Ishikawa (cell line): Measurements from ENCODE around the gene SPOCK1.

Experiments
- CEBPB ChIP-seq: IDR thresholded peaks from 2 replicates; pipeline ENCODE4 v1.6.1; 2012
- CREB1 ChIP-seq: IDR thresholded peaks from 2 replicates; pipeline ENCODE4 v1.6.1; 2012; ENCODE audit warnings: low read depth
- EGR1 ChIP-seq: IDR thresholded peaks from 2 replicates; pipeline ENCODE4 v1.6.1; 2012
- EP300 ChIP-seq: IDR thresholded peaks from 2 replicates; pipeline ENCODE4 v1.6.1; 2012; ENCODE audit warnings: borderline replicate concordance
- FOXM1 ChIP-seq: IDR thresholded peaks from 2 replicates; pipeline ENCODE4 v1.6.1; 2012; ENCODE audit warnings: low read depth, borderline replicate concordance
- NFIC ChIP-seq: IDR thresholded peaks from 2 replicates; pipeline ENCODE4 v1.6.1; 2012
- RAD21 ChIP-seq: IDR thresholded peaks from 2 replicates; pipeline ENCODE4 v1.6.1; 2012; ENCODE audit warnings: low read depth
- TAF1 ChIP-seq: IDR thresholded peaks from 2 replicates; pipeline ENCODE4 v1.6.1; 2012; ENCODE audit warnings: low read depth, mild to moderate bottlenecking
- TCF12 ChIP-seq: IDR thresholded peaks from 2 replicates; pipeline ENCODE4 v1.6.1; 2012; ENCODE audit warnings: low read depth
- TEAD4 ChIP-seq: IDR thresholded peaks from 2 replicates; pipeline ENCODE4 v1.6.1; 2012
- YY1 ChIP-seq: IDR thresholded peaks from 2 replicates; pipeline ENCODE4 v1.6.1; 2012; ENCODE audit warnings: low read depth
- ZBTB7A ChIP-seq: IDR thresholded peaks from 2 replicates; pipeline ENCODE4 v1.6.1; 2012; ENCODE audit warnings: low read depth
- TF ChIP-seq, protein P1 (sequence below): IDR thresholded peaks from 2 replicates; pipeline ENCODE4 v1.6.1; 2012
- TF ChIP-seq, protein P2 (sequence below): IDR thresholded peaks from 2 replicates; pipeline ENCODE4 v1.6.1; 2012
- TF ChIP-seq, protein P3 (sequence below): IDR thresholded peaks from 2 replicates; pipeline ENCODE4 v1.6.1; 2012; ENCODE audit warnings: low read depth, mild to moderate bottlenecking

Gene SPOCK1

DNA sequence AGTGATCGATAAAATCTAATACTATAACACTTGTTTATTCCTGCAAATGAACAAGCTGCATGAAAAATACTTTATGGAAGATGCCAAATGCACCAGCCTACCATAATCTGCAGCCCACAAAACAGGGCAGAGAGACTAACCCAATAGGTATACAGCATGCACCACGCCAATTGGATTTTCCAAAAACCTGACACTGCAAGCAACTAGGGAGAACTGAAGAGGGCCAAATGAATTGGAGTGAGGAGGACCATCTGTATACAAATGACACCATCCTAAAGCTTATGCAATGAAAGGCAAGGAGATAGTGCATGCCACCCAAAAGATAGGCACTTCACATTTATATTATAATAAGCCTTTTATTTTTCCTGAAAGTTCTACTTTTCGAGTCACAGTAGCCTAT lies 100.4 kb downstream of the SPOCK1 start:
- TF ChIP-seq, protein P1, sequence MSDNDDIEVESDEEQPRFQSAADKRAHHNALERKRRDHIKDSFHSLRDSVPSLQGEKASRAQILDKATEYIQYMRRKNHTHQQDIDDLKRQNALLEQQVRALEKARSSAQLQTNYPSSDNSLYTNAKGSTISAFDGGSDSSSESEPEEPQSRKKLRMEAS, result no peak
- TF ChIP-seq TAF1 (no peak), RAD21 (no peak), EP300 (no peak), TCF12 (no peak), YY1 (no peak), EGR1 (no peak)
- TF ChIP-seq, protein P2, sequence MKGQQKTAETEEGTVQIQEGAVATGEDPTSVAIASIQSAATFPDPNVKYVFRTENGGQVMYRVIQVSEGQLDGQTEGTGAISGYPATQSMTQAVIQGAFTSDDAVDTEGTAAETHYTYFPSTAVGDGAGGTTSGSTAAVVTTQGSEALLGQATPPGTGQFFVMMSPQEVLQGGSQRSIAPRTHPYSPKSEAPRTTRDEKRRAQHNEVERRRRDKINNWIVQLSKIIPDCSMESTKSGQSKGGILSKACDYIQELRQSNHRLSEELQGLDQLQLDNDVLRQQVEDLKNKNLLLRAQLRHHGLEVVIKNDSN, result no peak

DNA sequence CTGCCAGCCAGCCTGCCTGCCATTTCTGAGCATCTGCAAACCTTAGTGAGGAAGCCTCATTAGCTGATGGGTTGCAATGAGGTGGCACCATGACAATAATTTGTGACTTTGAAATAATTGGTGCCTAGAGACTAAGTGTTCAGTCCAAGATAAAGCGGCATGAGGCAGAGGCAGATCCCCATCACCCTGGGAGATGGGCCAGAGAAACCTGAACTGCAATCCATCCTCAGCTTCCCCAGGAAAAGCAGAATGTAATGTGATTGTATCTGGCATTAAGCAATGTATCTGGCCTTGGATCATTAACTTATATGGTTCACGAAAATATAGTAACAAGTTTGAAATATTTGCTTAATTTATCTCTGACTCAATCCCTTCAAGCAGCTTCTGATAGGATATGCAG lies 101.0 kb downstream of the SPOCK1 start:
- no peak for TF ChIP-seq NFIC
- TF ChIP-seq, protein P1, result no peak
- no peak for TF ChIP-seq EGR1
- no peak for TF ChIP-seq CREB1
- TF ChIP-seq, protein P3, sequence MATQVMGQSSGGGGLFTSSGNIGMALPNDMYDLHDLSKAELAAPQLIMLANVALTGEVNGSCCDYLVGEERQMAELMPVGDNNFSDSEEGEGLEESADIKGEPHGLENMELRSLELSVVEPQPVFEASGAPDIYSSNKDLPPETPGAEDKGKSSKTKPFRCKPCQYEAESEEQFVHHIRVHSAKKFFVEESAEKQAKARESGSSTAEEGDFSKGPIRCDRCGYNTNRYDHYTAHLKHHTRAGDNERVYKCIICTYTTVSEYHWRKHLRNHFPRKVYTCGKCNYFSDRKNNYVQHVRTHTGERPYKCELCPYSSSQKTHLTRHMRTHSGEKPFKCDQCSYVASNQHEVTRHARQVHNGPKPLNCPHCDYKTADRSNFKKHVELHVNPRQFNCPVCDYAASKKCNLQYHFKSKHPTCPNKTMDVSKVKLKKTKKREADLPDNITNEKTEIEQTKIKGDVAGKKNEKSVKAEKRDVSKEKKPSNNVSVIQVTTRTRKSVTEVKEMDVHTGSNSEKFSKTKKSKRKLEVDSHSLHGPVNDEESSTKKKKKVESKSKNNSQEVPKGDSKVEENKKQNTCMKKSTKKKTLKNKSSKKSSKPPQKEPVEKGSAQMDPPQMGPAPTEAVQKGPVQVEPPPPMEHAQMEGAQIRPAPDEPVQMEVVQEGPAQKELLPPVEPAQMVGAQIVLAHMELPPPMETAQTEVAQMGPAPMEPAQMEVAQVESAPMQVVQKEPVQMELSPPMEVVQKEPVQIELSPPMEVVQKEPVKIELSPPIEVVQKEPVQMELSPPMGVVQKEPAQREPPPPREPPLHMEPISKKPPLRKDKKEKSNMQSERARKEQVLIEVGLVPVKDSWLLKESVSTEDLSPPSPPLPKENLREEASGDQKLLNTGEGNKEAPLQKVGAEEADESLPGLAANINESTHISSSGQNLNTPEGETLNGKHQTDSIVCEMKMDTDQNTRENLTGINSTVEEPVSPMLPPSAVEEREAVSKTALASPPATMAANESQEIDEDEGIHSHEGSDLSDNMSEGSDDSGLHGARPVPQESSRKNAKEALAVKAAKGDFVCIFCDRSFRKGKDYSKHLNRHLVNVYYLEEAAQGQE, result no peak
- no peak for TF ChIP-seq CEBPB
- no peak for TF ChIP-seq EP300
- TF ChIP-seq, protein P2, result no peak
- no peak for TF ChIP-seq TCF12
- no peak for TF ChIP-seq YY1
- TF ChIP-seq TEAD4, result no peak
- no peak for TF ChIP-seq FOXM1

DNA sequence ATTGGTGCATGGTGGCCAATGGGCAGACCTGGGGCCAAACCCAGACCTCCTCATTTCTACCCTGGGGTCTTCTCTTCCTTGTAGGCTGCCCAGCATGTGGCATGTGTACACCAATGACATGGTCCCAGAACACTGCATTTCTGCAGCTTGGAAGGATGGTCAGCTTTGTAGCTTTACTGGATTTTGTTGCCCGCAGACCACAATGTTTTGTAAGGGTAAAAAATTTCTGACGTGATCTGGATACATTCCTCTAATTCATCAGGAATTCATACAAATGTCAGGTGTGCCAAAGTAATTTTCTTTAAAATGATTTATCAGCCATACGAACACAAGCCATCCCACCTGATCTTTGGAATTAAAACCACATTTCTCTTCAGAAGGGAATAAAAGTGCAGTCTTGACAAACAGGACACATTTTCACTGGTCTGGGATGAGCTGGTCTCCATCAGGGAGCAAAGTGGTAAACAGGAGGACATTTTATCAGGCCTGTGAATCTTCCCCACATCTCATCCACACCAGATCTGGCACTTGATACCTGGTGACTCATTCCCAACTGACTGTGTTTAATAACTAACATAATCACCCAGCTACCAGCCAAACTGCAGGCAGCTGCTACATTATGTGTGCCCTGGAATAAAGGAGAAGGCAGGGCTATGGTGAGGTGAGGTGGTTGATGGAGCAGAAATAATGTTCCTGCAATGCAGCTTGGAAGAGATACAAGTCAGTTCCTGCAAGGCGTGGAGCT lies 103.9 kb downstream of the SPOCK1 start:
- TF ChIP-seq, protein P2, result no peak
- no peak for TF ChIP-seq YY1
- TF ChIP-seq EGR1, result no peak
- TF ChIP-seq RAD21, result no peak
- TF ChIP-seq NFIC, result no peak
- no peak for TF ChIP-seq TAF1
- no peak for TF ChIP-seq CEBPB
- TF ChIP-seq TCF12, result no peak
- TF ChIP-seq CREB1, result no peak

DNA sequence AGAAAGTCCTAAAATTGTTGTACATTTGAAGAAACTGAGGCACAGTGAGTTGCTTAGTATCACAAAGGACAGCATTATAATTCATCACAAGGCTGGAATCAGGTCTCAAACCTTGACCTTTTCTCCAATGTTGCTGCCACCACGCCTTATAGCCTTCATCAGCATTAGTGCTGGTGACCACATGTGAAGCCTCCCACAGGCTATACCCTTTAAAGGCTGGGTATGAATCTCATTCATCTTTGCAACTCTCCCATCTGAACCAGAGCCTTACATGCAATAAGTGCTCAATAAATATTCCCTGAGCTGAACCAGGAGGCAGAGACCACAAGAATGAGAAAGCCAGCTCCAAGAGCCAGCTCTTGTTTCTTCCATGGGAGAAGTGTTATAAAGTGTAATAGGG lies 104.7 kb downstream of the SPOCK1 start:
- TF ChIP-seq RAD21 (no peak), TCF12 (no peak), CREB1 (no peak), FOXM1 (no peak), CEBPB (no peak), YY1 (no peak), TAF1 (no peak)
- TF ChIP-seq, protein P2, result no peak
- TF ChIP-seq, protein P1, result no peak
- TF ChIP-seq, protein P3, result no peak

DNA sequence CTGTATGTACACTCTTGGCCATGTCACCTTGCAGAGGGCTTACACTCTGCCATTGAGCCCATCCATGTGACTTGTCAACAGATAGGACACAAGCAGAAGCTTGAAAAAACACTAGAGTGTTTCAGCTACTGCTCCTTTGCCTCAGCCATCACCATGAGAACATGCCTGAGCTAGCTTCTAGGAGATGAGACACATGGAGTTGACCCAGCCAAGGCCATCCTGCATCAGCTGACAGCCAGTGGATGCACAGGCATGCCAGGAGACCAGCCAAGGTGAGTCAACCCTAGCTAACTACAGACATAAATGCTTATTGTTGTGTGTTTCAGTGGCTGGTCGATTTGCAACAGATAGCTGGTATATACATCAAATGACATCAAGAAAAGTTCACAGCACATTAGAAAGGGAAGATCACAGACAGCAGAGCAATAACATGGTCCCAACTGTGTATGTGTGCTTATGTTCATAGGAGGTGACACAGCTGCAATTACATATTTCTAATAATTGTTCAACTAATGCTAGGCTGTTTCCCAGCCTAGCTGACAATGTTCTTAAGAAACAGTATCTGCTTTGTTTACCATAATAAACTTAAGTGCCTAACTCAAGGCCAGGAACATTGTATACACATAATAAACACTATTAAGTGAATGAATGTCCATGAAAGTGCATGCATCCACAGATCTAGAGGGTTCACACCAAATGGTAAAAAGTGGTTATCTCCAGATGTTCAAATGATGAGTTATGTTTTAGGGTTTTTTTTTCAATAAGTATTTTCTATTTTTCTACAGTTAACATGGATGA lies 105.7 kb downstream of the SPOCK1 start:
- TF ChIP-seq FOXM1, result no peak
- TF ChIP-seq NFIC, result no peak
- TF ChIP-seq, protein P2, result no peak
- TF ChIP-seq, protein P1, result no peak
- no peak for TF ChIP-seq TAF1
- no peak for TF ChIP-seq EGR1
- TF ChIP-seq, protein P3, result no peak
- TF ChIP-seq RAD21, result no peak
- TF ChIP-seq ZBTB7A, result no peak
- TF ChIP-seq CREB1, result no peak
- TF ChIP-seq EP300, result no peak
